CD8-positive, alpha-beta memory T cell (primary cell): ENCODE measurements around the gene TDRD10. TPM values are rescaled to one million over a fixed set of nuclear protein-coding genes. Genes with fewer than 3 reads are reported as not detected.

Experiments used
- CTCF ChIA-PET: fragments of 350-600 bp; sonication (Branson Sonifier 250); formaldehyde crosslinking; loops from one replicate; lab custom pipeline; 2021; ENCODE audit warnings: antibody characterized with exemption; lab: Charles Lee
- POLR2A ChIA-PET: fragments of 350-600 bp; sonication (Branson Sonifier 250); formaldehyde crosslinking; loops from one replicate; lab custom pipeline; 2021; ENCODE audit warnings: antibody characterized with exemption; lab: Charles Lee
- DNase-seq, 5 donors: peaks; one replicate each; pipeline versions ENCODE4 v3.0.0 to v3.0.0-alpha.2; 2020 to 2022; ENCODE audit warnings: mixed read lengths in 1 of 5
- H3K27ac ChIP-seq: one replicate; pipeline ENCODE4 v1.7.0; 2013; ENCODE audit warnings: low read depth, mild to moderate bottlenecking, low read length, moderate library complexity
- H3K27me3 ChIP-seq: 2 replicates; pipeline ENCODE4 v1.7.0; 2013; ENCODE audit warnings: low read length, mild to moderate bottlenecking; ENCODE audit not compliant: insufficient read depth, poor library complexity, severe bottlenecking
- H3K36me3 ChIP-seq: 2 replicates; pipeline ENCODE4 v1.7.0; 2013; ENCODE audit warnings: mild to moderate bottlenecking, low read length, moderate library complexity; ENCODE audit not compliant: insufficient read depth
- H3K4me1 ChIP-seq: 2 replicates; pipeline ENCODE4 v1.7.0; 2013; ENCODE audit warnings: mild to moderate bottlenecking, low read length, moderate library complexity; ENCODE audit not compliant: insufficient read depth
- H3K4me3 ChIP-seq: 2 replicates; pipeline ENCODE4 v1.7.0; 2013; ENCODE audit warnings: mild to moderate bottlenecking, low read length
- H3K9me3 ChIP-seq: 2 replicates; pipeline ENCODE4 v1.7.0; 2013; ENCODE audit warnings: mild to moderate bottlenecking, low read length
- H3K27ac Mint-ChIP-seq, 8 donors: one replicate each; pipeline ENCODE4 v1.8.0; 2020 to 2021; ENCODE audit warnings: mixed read lengths in 8 of 8, mild to moderate bottlenecking in 6 of 8, inconsistent platforms in 3 of 8, moderate library complexity in 3 of 8
- H3K27me3 Mint-ChIP-seq, 2 donors: one replicate each; pipeline ENCODE4 v1.8.0; 2020 to 2021; ENCODE audit warnings: mixed read lengths in 2 of 2, mild to moderate bottlenecking in 1 of 2, moderate library complexity in 1 of 2
- H3K36me3 Mint-ChIP-seq, 3 donors: one replicate each; pipeline ENCODE4 v1.8.0; 2020 to 2021; ENCODE audit warnings: mixed read lengths in 3 of 3, inconsistent platforms in 1 of 3, mild to moderate bottlenecking in 1 of 3
- H3K4me1 Mint-ChIP-seq, 3 donors: one replicate each; pipeline ENCODE4 v1.8.0; 2020 to 2021; ENCODE audit warnings: mixed read lengths in 3 of 3, inconsistent platforms in 1 of 3, mild to moderate bottlenecking in 1 of 3
- H3K4me3 Mint-ChIP-seq, 7 donors: one replicate each; pipeline ENCODE4 v1.8.0; 2020 to 2021; ENCODE audit warnings: mixed read lengths in 7 of 7, mild to moderate bottlenecking in 6 of 7, moderate library complexity in 4 of 7, inconsistent platforms in 2 of 7
- H3K9me3 Mint-ChIP-seq, 5 donors: one replicate each; pipeline ENCODE4 v1.8.0; 2020 to 2022; ENCODE audit warnings: mixed read lengths in 5 of 5, mild to moderate bottlenecking in 3 of 5, moderate library complexity in 2 of 5, inconsistent platforms in 1 of 5
- polyA plus RNA-seq: library from polyadenylated mRNA; unstranded; fragments of 300-500 nt; fragmentation: Illumina TruSeq; gene quantifications from one replicate; pipeline ENCODE4 v1.2.3, GENCODE V29; 2021
- total RNA-seq, 2 experiments: library from RNA; stranded (reverse); gene quantifications; one replicate each; pipeline ENCODE4 v1.2.3, GENCODE V29; 2021

TDRD10 gene
- total and polyA plus RNA-seq, 3 experiments from 2014 or later: not detected

- H3K4me1 Mint-ChIP-seq: peaks cover 0 to 5% (median 4%) of the 10 kb centered on the region in 3 donors
- H3K4me3 Mint-ChIP-seq: no peak overlapping the region
- peaks cover 21 to 98% (median 43%) of the 10 kb centered on the region in 3 donors for H3K36me3 Mint-ChIP-seq
- ChIA-PET POLR2A (no interaction called here), CTCF (no interaction called here)
- Histone ChIP-seq H3K4me3 (no peak overlapping the region), H3K36me3 (peaks cover 87% of the 10 kb centered on the region), H3K27ac (no peak overlapping the region), H3K4me1 (no peaks in the 10 kb centered on the region), H3K9me3 (no peaks in the 10 kb centered on the region), H3K27me3 (no peaks in the 10 kb centered on the region)
- peak overlapping the region in 2 of 8 donors; percentile 42 to 52 for H3K27ac Mint-ChIP-seq
- H3K27me3 Mint-ChIP-seq: no peaks in the 10 kb centered on the region
- DNase-seq: no peak
- H3K9me3 Mint-ChIP-seq: no peaks in the 10 kb centered on the region
Measured at GRCh38 chr1:154589780-154590179, 87.8 kb downstream of the TDRD10 start.

GRCh38 chr1:154590756-154591155 is 88.7 kb downstream of the TDRD10 start:
- CTCF ChIA-PET: interaction anchor here (1.0 kb wide), 1 partner anchor 13 kb away, joined by 3 read pairs; no protein-coding TSS in a partner anchor
- Histone ChIP-seq H3K4me1 (no peaks in the 10 kb centered on the region), H3K36me3 (peaks cover 83% of the 10 kb centered on the region), H3K9me3 (no peaks in the 10 kb centered on the region), H3K27ac (no peak overlapping the region), H3K4me3 (no peak overlapping the region), H3K27me3 (no peaks in the 10 kb centered on the region)
- H3K27me3 Mint-ChIP-seq: no peaks in the 10 kb centered on the region
- no peak overlapping the region for H3K4me3 Mint-ChIP-seq
- H3K27ac Mint-ChIP-seq: peak overlapping the region in 1 of 8 donors; percentile 81
- POLR2A ChIA-PET: interaction anchor here (0.6 to 0.7 kb wide), 2 partner anchors 36 to 65 kb away, joined by 3 read pairs; no protein-coding TSS in a partner anchor
- no peaks in the 10 kb centered on the region for H3K9me3 Mint-ChIP-seq
- H3K36me3 Mint-ChIP-seq: peaks cover 14 to 95% (median 36%) of the 10 kb centered on the region in 3 donors
- H3K4me1 Mint-ChIP-seq: peaks cover 0 to 5% (median 4%) of the 10 kb centered on the region in 3 donors
- DNase-seq: no peak

- Histone ChIP-seq H3K4me1 (no peaks in the 10 kb centered on the region), H3K27ac (no peak overlapping the region), H3K9me3 (no peaks in the 10 kb centered on the region), H3K4me3 (no peak overlapping the region), H3K27me3 (no peaks in the 10 kb centered on the region), H3K36me3 (peaks cover 83% of the 10 kb centered on the region)
- CTCF ChIA-PET: interaction anchor here (1.0 kb wide), 1 partner anchor 14 kb away, joined by 3 read pairs; no protein-coding TSS in a partner anchor
- H3K4me3 Mint-ChIP-seq: no peak overlapping the region
- peak overlapping the region in 1 of 8 donors; percentile 81 for H3K27ac Mint-ChIP-seq
- H3K36me3 Mint-ChIP-seq: peaks cover 13 to 95% (median 34%) of the 10 kb centered on the region in 3 donors
- H3K27me3 Mint-ChIP-seq: no peaks in the 10 kb centered on the region
- POLR2A ChIA-PET: interaction anchor here (0.6 kb wide), 1 partner anchor 36 kb away, joined by 3 read pairs; no protein-coding TSS in a partner anchor
- no peak for DNase-seq
- H3K9me3 Mint-ChIP-seq: no peaks in the 10 kb centered on the region
- peaks cover 0 to 5% (median 4%) of the 10 kb centered on the region in 3 donors for H3K4me1 Mint-ChIP-seq
Measured at GRCh38 chr1:154591206-154591605, 89.2 kb downstream of the TDRD10 start.

GRCh38 chr1:154593390-154593789 is 91.4 kb downstream of the TDRD10 start:
- Mint-ChIP-seq H3K4me3 (no peak overlapping the region), H3K9me3 (no peaks in the 10 kb centered on the region), H3K4me1 (peaks cover under 1 to 5% (median 4%) of the 10 kb centered on the region in 3 donors), H3K36me3 (peaks cover 11 to 95% (median 34%) of the 10 kb centered on the region in 3 donors), H3K27ac (no peak overlapping the region), H3K27me3 (no peaks in the 10 kb centered on the region)
- Histone ChIP-seq H3K4me1 (no peaks in the 10 kb centered on the region), H3K27ac (no peak overlapping the region), H3K4me3 (no peak overlapping the region), H3K27me3 (no peaks in the 10 kb centered on the region), H3K36me3 (peaks cover 83% of the 10 kb centered on the region), H3K9me3 (no peaks in the 10 kb centered on the region)
- CTCF ChIA-PET: no interaction called here
- POLR2A ChIA-PET: no interaction called here
- no peak for DNase-seq

- H3K27ac Mint-ChIP-seq: peak overlapping the region in 1 of 8 donors; percentile 43
- H3K36me3 ChIP-seq: peaks cover 82% of the 10 kb centered on the region
- no peaks in the 10 kb centered on the region for H3K9me3 ChIP-seq
- no peaks in the 10 kb centered on the region for H3K27me3 ChIP-seq
- ChIA-PET POLR2A (no interaction called here), CTCF (interaction anchor here (1.0 kb wide), 1 partner anchor 11 kb away, joined by 3 read pairs; no protein-coding TSS in a partner anchor)
- no peak overlapping the region for H3K27ac ChIP-seq
- H3K27me3 Mint-ChIP-seq: no peaks in the 10 kb centered on the region
- peaks cover 11 to 95% (median 30%) of the 10 kb centered on the region in 3 donors for H3K36me3 Mint-ChIP-seq
- no peak overlapping the region for H3K4me3 ChIP-seq
- no peaks in the 10 kb centered on the region for H3K4me1 ChIP-seq
- H3K4me3 Mint-ChIP-seq: no peak overlapping the region
- H3K9me3 Mint-ChIP-seq: no peaks in the 10 kb centered on the region
- H3K4me1 Mint-ChIP-seq: peaks cover 8 to 13% (median 11%) of the 10 kb centered on the region in 3 donors
- DNase-seq: no peak
Measured at GRCh38 chr1:154594811-154595210, 92.8 kb downstream of the TDRD10 start.

GRCh38 chr1:154595621-154596020 is 93.6 kb downstream of the TDRD10 start:
- ChIA-PET CTCF (no interaction called here), POLR2A (no interaction called here)
- Mint-ChIP-seq H3K9me3 (no peaks in the 10 kb centered on the region), H3K27me3 (no peaks in the 10 kb centered on the region), H3K36me3 (peaks cover 11 to 94% (median 30%) of the 10 kb centered on the region in 3 donors), H3K27ac (no peak overlapping the region), H3K4me3 (no peak overlapping the region), H3K4me1 (peaks cover 14 to 21% (median 19%) of the 10 kb centered on the region in 3 donors)
- Histone ChIP-seq H3K4me3 (no peak overlapping the region), H3K9me3 (no peaks in the 10 kb centered on the region), H3K36me3 (peaks cover 77% of the 10 kb centered on the region), H3K27me3 (no peaks in the 10 kb centered on the region), H3K4me1 (no peaks in the 10 kb centered on the region), H3K27ac (no peak overlapping the region)
- no peak for DNase-seq

Other genes with a start within 250 kb of the TDRD10 start
- 100 to 1,000 TPM; 145 to 153 TPM for gene HAX1, start 229.6 kb upstream of the TDRD10 start, total RNA-seq
- 149 TPM for gene HAX1, start 229.6 kb upstream of the TDRD10 start, polyA plus RNA-seq
- gene AQP10, start 181.1 kb upstream of the TDRD10 start, total RNA-seq: not detected
- gene AQP10, start 181.1 kb upstream of the TDRD10 start, polyA plus RNA-seq: not detected
- 10 to 100 TPM; 71.7 to 72.8 TPM for gene ATP8B2, start 176.7 kb upstream of the TDRD10 start, total RNA-seq
- gene ATP8B2, start 176.7 kb upstream of the TDRD10 start, polyA plus RNA-seq: 69.9 TPM
- 1 to 10 TPM; 2.8 to 3.8 TPM for gene IL6R, start 96.9 kb upstream of the TDRD10 start, total RNA-seq
- 12.8 TPM for gene IL6R, start 96.9 kb upstream of the TDRD10 start, polyA plus RNA-seq
- not detected for gene SHE, start 193 bp downstream of the TDRD10 start, total RNA-seq
- not detected for gene SHE, start 193 bp downstream of the TDRD10 start, polyA plus RNA-seq
- gene UBE2Q1, start 56.4 kb downstream of the TDRD10 start, total RNA-seq: 10 to 100 TPM; 83.8 to 97.8 TPM
- 16.2 TPM for gene UBE2Q1, start 56.4 kb downstream of the TDRD10 start, polyA plus RNA-seq
- not detected for gene CHRNB2, start 65.6 kb downstream of the TDRD10 start, total RNA-seq
- 0.16 TPM for gene CHRNB2, start 65.6 kb downstream of the TDRD10 start, polyA plus RNA-seq
- gene ADAR, start 106.0 kb downstream of the TDRD10 start, total RNA-seq: 100 to 1,000 TPM; 223 TPM
- 157 TPM for gene ADAR, start 106.0 kb downstream of the TDRD10 start, polyA plus RNA-seq